Breast epithelium (tissue), 4 donors: ENCODE results near the gene CELF3. TPM values are rescaled to one million over a fixed set of nuclear protein-coding genes. Genes with fewer than 3 reads are reported as not detected.
A peak's percentile ranks its signal among the peaks of the same experiment; 100 is the strongest.
"Not testable (repeated sequence)": the region's sequence is repeated elsewhere in the genome, so short reads cannot be mapped to it uniquely, and the experiment has no call there.

ENCODE experiments used
- DNase-seq, 2 donors: peaks; one replicate each; pipeline ENCODE4 v3.0.0-alpha.2; 2019; ENCODE audit warnings: low spot score in 2 of 2
- H3K27ac ChIP-seq, 2 donors: fragments of 200-600 bp; sonication (generic) in 1 of 2; one replicate each; pipeline ENCODE4 v1.5.1; 2016 to 2019; ENCODE audit warnings: mild to moderate bottlenecking in 1 of 2
- H3K27me3 ChIP-seq, 2 donors: fragments of 200-600 bp; sonication (generic) in 1 of 2; one replicate each; pipeline versions ENCODE4 v1.5.1 to v1.6.0; 2017 to 2019; ENCODE audit warnings: control low read depth in 1 of 2, mild to moderate bottlenecking in 1 of 2
- H3K36me3 ChIP-seq: fragments of 200-600 bp; one replicate; pipeline ENCODE4 v1.5.1; 2019
- H3K4me1 ChIP-seq, 2 donors: fragments of 200-600 bp; sonication (generic); one replicate each; pipeline ENCODE4 v1.5.1; 2016 to 2019; ENCODE audit warnings: control low read depth in 1 of 2
- H3K4me3 ChIP-seq, 3 donors: fragments of 200-600 bp; sonication (generic); 1 replicate in 2 of 3; 2 replicates in 1 of 3; pipeline ENCODE4 v1.5.1; 2016 to 2019; ENCODE audit warnings: mild to moderate bottlenecking in 3 of 3, moderate library complexity in 2 of 3
- H3K9me3 ChIP-seq, 2 donors: fragments of 200-600 bp; sonication (generic) in 1 of 2; one replicate each; pipeline ENCODE4 v1.5.1; 2016 to 2019; ENCODE audit warnings: control low read depth in 1 of 2
- POLR2A ChIP-seq: fragments of 450-650 bp; IDR thresholded peaks from one replicate; pipeline ENCODE4 v1.6.1; 2016; ENCODE audit warnings: antibody characterized with exemption, mild to moderate bottlenecking, moderate library complexity
- POLR2AphosphoS5 ChIP-seq, 3 donors: sonication (generic); formaldehyde crosslinking; IDR thresholded peaks; one replicate each; pipeline ENCODE4 v1.6.1; 2017; ENCODE audit warnings: antibody characterized with exemption in 3 of 3
- intact Hi-C: fragments of 100-400 bp; cut with DNase I; formaldehyde crosslinking; loops from one replicate; pipeline ENCODE4 v1.15.1; 2023; ENCODE audit warnings: low total_unique reads
- total RNA-seq, 3 donors: library from RNA; depleted of rRNA; stranded (reverse); fragments of >200 nt; gene quantifications; one replicate each; pipeline ENCODE4 v1.1.0, GENCODE V29; 2016
- TF ChIP-seq, protein P1 (sequence below), 3 donors: fragments of 450-650 bp; IDR thresholded peaks; one replicate each; pipeline ENCODE4 v1.5.1; 2016 to 2017; ENCODE audit warnings: antibody characterized with exemption in 3 of 3, mild to moderate bottlenecking in 3 of 3, moderate library complexity in 3 of 3

CELF3 gene
- total RNA-seq, 3 donors from 2014 or later, result not detected

DNA sequence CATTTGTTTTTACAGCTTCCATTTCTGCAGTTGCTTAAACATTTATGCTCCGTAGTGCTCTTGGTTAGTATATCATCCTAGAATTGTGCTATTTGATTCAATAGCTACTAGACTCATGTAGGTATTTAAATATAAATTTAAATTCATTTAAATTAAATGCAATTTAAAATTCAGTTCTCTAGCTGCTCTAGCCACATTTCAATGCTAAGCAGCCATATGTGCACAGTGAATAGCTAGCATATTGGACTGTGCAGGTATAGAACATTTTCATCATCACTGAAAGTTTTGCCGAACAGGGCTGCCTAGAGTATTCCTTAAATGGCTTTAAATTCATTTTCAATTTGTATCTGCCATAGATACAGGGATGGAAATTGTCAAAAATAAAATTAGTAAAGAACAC lies 32.5 kb downstream of the CELF3 start:
- Histone ChIP-seq H3K36me3 (no peaks in the 10 kb centered on the region), H3K27me3 (no peaks in the 10 kb centered on the region), H3K9me3 (no peaks in the 10 kb centered on the region), H3K4me3 (no peak overlapping the region), H3K27ac (no peak overlapping the region), H3K4me1 (no peaks in the 10 kb centered on the region)
- intact Hi-C loops, result no loop called here
- TF ChIP-seq, protein P1, sequence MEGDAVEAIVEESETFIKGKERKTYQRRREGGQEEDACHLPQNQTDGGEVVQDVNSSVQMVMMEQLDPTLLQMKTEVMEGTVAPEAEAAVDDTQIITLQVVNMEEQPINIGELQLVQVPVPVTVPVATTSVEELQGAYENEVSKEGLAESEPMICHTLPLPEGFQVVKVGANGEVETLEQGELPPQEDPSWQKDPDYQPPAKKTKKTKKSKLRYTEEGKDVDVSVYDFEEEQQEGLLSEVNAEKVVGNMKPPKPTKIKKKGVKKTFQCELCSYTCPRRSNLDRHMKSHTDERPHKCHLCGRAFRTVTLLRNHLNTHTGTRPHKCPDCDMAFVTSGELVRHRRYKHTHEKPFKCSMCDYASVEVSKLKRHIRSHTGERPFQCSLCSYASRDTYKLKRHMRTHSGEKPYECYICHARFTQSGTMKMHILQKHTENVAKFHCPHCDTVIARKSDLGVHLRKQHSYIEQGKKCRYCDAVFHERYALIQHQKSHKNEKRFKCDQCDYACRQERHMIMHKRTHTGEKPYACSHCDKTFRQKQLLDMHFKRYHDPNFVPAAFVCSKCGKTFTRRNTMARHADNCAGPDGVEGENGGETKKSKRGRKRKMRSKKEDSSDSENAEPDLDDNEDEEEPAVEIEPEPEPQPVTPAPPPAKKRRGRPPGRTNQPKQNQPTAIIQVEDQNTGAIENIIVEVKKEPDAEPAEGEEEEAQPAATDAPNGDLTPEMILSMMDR (IDR thresholded peaks at IDR 0.05), result no peak
- TF ChIP-seq POLR2A, result no peak
- no peak for TF ChIP-seq POLR2AphosphoS5 (IDR thresholded peaks at IDR 0.05)
- DNase-seq, result no peak

DNA sequence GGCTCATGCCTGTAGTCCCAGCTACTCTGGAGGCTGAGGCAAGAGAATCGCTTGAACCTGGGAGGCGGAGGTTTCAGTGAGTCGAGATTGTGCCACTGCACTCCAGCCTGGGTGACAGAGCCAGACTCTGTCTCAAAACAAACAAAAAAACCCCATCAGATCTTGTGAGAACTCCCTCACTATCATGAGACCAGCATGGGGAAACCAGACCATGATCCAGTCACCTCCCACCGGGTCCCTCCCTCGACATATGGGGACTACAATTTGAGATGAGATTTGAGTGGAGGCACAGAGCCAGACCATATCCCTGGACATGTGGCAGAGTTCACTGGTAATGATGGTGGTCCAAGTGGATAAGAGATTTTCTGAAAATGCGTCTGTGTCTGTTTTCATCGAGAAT lies 33.7 kb downstream of the CELF3 start:
- H3K9me3 ChIP-seq, H3K36me3 ChIP-seq, H3K27ac ChIP-seq, intact Hi-C loops, DNase-seq, H3K27me3 ChIP-seq, H3K4me3 ChIP-seq, H3K4me1 ChIP-seq: not testable (repeated sequence)

DNA sequence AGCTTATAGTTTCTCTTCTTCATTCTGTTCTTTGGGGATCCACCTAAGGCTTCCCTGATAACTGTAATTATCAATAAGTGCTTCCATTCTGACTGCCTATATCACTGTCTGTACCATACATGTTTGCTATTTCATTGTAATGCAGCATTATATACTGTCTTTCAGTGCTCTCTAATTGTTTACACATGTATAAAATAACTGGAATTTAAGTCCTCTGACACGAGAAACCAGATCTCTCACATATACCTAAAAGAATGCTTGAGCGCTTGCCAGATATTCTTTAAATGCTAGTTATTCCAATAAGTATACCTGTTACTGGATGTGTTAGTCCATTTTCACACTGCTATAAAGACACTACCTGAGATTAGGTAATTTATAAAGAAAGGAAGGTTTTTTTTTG lies 34.7 kb downstream of the CELF3 start:
- intact Hi-C loops, result no loop called here
- TF ChIP-seq POLR2A, result no peak
- TF ChIP-seq, protein P1 (IDR thresholded peaks at IDR 0.05), result no peak
- no peak for TF ChIP-seq POLR2AphosphoS5 (IDR thresholded peaks at IDR 0.05)
- no peak overlapping the region for H3K4me3 ChIP-seq
- H3K36me3 ChIP-seq, result no peaks in the 10 kb centered on the region
- H3K27me3 ChIP-seq, result no peaks in the 10 kb centered on the region
- H3K4me1 ChIP-seq, result no peaks in the 10 kb centered on the region
- H3K27ac ChIP-seq, result peak overlapping the region in 1 of 2 donors; percentile 71
- no peaks in the 10 kb centered on the region for H3K9me3 ChIP-seq
- no peak for DNase-seq

DNA sequence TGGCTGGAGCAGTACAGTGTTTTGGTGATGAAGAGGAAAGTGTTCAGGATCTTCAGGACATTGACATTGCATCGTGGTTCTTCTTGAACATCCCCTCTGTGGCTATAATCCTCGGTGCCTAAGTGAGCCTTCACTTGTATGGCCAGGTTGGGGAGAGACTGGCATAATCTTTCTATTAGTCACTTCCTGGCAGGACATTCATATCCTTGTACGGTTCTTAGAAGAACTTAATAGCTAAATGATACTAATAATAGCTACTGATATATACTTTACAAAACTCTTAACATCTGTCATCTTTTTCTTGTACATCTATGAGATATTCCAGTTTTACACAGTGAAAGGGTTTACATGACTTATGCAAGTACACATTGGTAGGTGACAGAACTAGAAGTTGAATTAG lies 35.8 kb downstream of the CELF3 start:
- TF ChIP-seq POLR2A, result no peak
- TF ChIP-seq POLR2AphosphoS5 (IDR thresholded peaks at IDR 0.05), result no peak
- TF ChIP-seq, protein P1 (IDR thresholded peaks at IDR 0.05), result no peak
- DNase-seq, result no peak
- Histone ChIP-seq H3K27me3 (no peaks in the 10 kb centered on the region), H3K4me1 (no peaks in the 10 kb centered on the region), H3K27ac (peak overlapping the region; percentile 59 to 71), H3K36me3 (no peaks in the 10 kb centered on the region), H3K9me3 (no peaks in the 10 kb centered on the region), H3K4me3 (no peak overlapping the region)
- intact Hi-C loops, result no loop called here

DNA sequence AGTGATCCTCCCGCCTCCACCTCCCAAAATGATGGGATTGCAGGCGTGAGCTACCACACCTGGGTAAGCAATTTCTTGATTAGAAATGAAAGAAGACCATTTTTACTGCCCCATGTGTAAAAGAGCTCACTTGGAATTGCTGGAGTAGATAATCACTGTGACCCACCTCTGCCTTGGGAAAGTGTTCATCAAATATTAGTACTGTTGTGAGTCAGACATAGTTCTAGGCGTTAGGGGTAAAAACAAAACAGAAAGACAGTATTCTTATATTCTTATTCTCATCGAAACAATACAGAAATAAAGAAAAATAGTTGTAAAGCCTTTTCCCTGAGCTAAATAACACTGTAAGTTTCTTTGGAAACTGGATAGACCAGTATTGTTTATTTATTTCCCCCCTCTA lies 36.2 kb downstream of the CELF3 start:
- Histone ChIP-seq H3K9me3 (no peaks in the 10 kb centered on the region), H3K4me1 (no peaks in the 10 kb centered on the region), H3K4me3 (no peak overlapping the region), H3K27me3 (no peaks in the 10 kb centered on the region), H3K36me3 (no peaks in the 10 kb centered on the region), H3K27ac (peak overlapping the region; percentile 59 to 71)
- intact Hi-C loops, result no loop called here
- no peak for DNase-seq
- TF ChIP-seq POLR2A, result no peak
- TF ChIP-seq, protein P1 (IDR thresholded peaks at IDR 0.05), result no peak
- no peak for TF ChIP-seq POLR2AphosphoS5 (IDR thresholded peaks at IDR 0.05)

DNA sequence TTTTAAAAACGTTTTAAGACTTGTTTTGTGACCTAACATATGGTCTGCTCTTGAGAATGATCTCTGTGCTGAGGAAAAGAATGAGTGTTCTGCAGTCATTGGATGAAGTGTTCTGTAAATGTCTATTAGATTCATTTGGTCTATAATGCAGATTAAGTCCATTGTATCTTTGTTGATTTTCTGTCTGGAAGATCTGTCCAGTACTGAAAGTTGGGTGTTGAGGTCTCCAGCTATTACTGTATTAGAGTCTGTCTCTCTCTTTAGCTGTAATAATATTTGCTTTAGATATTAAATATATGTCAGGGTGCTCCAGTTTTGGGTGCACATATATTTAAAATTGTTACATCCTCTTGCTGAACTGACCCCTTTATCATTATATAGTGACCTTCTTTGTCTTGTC lies 43.2 kb downstream of the CELF3 start:
- Histone ChIP-seq H3K36me3 (no peaks in the 10 kb centered on the region), H3K4me3 (no peak overlapping the region), H3K9me3 (no peaks in the 10 kb centered on the region), H3K27ac (no peak overlapping the region), H3K27me3 (no peaks in the 10 kb centered on the region), H3K4me1 (no peaks in the 10 kb centered on the region)
- TF ChIP-seq, protein P1 (IDR thresholded peaks at IDR 0.05), result no peak
- TF ChIP-seq POLR2AphosphoS5 (IDR thresholded peaks at IDR 0.05), result no peak
- no peak for TF ChIP-seq POLR2A
- intact Hi-C loops, result no loop called here
- DNase-seq, result no peak

DNA sequence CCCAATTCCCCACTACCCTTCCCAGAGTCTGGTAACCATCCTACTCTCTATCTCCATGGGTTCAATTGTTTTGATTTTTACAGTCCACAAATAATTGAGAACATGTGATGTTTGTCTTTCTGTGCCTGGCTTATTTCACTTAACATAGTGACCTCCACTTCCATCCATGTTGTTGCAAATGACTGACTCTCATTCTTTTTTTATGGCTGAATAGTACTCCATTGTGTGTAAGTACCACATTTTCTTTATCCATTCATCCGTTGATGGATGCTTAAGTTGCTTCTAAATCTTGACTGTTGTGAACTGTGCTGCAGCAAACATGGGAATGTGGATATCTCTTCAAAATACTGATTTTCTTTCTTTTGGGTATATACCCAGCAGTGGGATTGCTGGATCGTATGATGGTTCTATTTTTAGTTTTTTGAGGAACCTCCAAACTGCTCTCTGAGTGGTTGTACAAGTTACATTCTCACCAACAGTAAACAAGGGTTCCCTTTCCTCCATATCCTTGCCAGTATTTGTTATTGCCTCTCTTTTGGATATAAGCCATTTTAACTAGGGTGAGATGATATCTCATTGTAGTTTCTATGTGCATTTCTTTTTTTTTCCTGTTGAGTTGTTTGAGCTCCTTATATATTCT lies 46.4 kb downstream of the CELF3 start:
- H3K4me3 ChIP-seq, H3K9me3 ChIP-seq, H3K36me3 ChIP-seq, H3K4me1 ChIP-seq, H3K27ac ChIP-seq, DNase-seq, intact Hi-C loops, H3K27me3 ChIP-seq: not testable (repeated sequence)
